ELR (cell line): ENCODE measurements around the gene OAS2.

ENCODE experiments used
- DNase-seq: peaks from one replicate; pipeline ENCODE4 v3.0.0-alpha.2; 2015; ENCODE audit warnings: low read depth

OAS2 gene

GRCh38 chr12:113060336-113060960 lies 82.1 kb downstream of the OAS2 start:
- no peak for DNase-seq

- DNase-seq = no peak
Measured at GRCh38 chr12:113061061-113061694, 82.9 kb downstream of the OAS2 start.
